H1 (cell line): ENCODE data around the gene KHDC4.

ENCODE experiments used
- ATF2 ChIP-seq: IDR thresholded peaks from 2 replicates; pipeline ENCODE4 v1.6.1; 2012; ENCODE audit warnings: low read length, inconsistent platforms
- CTCF ChIP-seq, 3 experiments: IDR thresholded peaks; 1 replicate in 2 of 3; 2 replicates in 1 of 3; pipeline versions ENCODE4 v1.5.1 to v1.6.1; 2011; ENCODE audit warnings: low read length in 3 of 3, mild to moderate bottlenecking in 3 of 3, inconsistent platforms in 2 of 3, low read depth in 1 of 3, moderate library complexity in 1 of 3; ENCODE audit not compliant: insufficient read depth in 1 of 3; ENCODE audit errors: control extremely low read depth in 1 of 3
- POLR2A ChIP-seq, 2 experiments: IDR thresholded peaks; 1 replicate in 1 of 2; 2 replicates in 1 of 2; pipeline ENCODE4 v1.6.1; 2011; ENCODE audit warnings: low read depth in 2 of 2, low read length in 2 of 2, mild to moderate bottlenecking in 2 of 2; ENCODE audit errors: control extremely low read depth in 1 of 2

GRCh38 chr1:155947292-155947691 lies 13.1 kb upstream of the KHDC4 start:
- TF ChIP-seq CTCF (IDR thresholded peaks at IDR 0.05; ENCODE audit: control extremely low read depth in 1 of 3, insufficient read depth in 1 of 3, low read depth in 1 of 3, low read length in 3 of 3): no peak
- no peak for TF ChIP-seq POLR2A (IDR thresholded peaks at IDR 0.05; ENCODE audit: control extremely low read depth in 1 of 2, low read depth in 2 of 2, low read length in 2 of 2)
- no peak for TF ChIP-seq ATF2
